Nephron (organoid): ENCODE results near the gene SMC6.

Experiments used
- H3K27ac Mint-ChIP-seq, 3 experiments: 2 replicates each; pipeline ENCODE4 v1.8.0; 2020; ENCODE audit warnings: mixed read lengths in 3 of 3, mild to moderate bottlenecking in 2 of 3, moderate library complexity in 1 of 3
- H3K27me3 Mint-ChIP-seq: 2 replicates; pipeline ENCODE4 v1.8.0; 2021; ENCODE audit warnings: low read depth, mild to moderate bottlenecking, moderate library complexity, mixed read lengths
- H3K36me3 Mint-ChIP-seq: 2 replicates; pipeline ENCODE4 v1.8.0; 2020; ENCODE audit warnings: low read depth, mixed read lengths
- H3K4me1 Mint-ChIP-seq: 2 replicates; pipeline ENCODE4 v1.8.0; 2020; ENCODE audit warnings: mixed read lengths
- H3K4me3 Mint-ChIP-seq, 3 experiments: 2 replicates each; pipeline ENCODE4 v1.8.0; 2020; ENCODE audit warnings: mild to moderate bottlenecking in 3 of 3, mixed read lengths in 3 of 3, moderate library complexity in 2 of 3
- H3K9me3 Mint-ChIP-seq: 2 replicates; pipeline ENCODE4 v1.8.0; 2020; ENCODE audit warnings: mixed read lengths
- TF ChIP-seq, protein P1 (sequence below), 3 experiments: fragments of 200-600 bp; sonication (generic); IDR thresholded peaks; one replicate each; pipeline ENCODE4 v1.5.0; 2021; ENCODE audit warnings: antibody characterized with exemption in 3 of 3; ENCODE audit not compliant: unreplicated experiment in 3 of 3

SMC6 gene

DNA sequence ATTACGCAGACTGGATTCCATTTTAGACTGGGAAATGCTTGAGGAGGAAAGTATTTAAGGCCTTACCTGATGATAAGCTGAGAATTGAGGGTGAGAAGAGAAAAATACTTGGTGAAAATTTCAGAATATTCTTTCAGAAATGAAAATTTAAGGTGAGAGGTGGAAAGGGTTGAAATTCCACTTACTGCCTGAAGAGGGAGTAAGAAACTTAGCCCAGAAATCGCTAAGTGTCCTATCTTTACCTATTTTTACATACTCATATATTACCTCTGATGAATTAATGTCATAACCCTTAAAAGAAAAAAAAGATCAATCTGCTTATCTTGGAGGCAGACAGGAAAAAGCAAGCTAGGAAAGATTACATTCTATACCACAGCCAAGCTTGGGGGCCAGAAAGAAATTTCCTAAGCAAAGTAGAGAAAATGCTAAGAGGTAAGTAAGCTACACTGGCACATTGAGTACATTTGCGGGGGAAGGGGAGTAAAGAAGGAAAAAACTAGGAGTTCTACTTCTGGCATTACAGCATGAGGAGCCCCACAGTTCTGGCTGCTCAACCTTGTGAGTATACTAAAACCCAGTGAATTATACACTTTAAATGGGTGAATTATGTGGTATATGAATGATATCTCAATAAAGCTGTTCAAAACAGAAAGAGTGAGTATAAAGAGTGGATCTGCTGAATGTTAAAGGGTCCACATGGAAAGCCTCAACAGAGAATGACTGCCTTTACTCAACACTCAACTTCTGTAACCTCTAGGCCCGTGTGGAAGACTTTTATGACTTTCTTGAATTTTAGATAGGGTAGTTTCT, 33.8 kb downstream of the SMC6 start:
- TF ChIP-seq, protein P1, sequence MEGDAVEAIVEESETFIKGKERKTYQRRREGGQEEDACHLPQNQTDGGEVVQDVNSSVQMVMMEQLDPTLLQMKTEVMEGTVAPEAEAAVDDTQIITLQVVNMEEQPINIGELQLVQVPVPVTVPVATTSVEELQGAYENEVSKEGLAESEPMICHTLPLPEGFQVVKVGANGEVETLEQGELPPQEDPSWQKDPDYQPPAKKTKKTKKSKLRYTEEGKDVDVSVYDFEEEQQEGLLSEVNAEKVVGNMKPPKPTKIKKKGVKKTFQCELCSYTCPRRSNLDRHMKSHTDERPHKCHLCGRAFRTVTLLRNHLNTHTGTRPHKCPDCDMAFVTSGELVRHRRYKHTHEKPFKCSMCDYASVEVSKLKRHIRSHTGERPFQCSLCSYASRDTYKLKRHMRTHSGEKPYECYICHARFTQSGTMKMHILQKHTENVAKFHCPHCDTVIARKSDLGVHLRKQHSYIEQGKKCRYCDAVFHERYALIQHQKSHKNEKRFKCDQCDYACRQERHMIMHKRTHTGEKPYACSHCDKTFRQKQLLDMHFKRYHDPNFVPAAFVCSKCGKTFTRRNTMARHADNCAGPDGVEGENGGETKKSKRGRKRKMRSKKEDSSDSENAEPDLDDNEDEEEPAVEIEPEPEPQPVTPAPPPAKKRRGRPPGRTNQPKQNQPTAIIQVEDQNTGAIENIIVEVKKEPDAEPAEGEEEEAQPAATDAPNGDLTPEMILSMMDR (IDR thresholded peaks at IDR 0.05; ENCODE audit: unreplicated experiment in 3 of 3) = peak; percentile 82
- Mint-ChIP-seq H3K4me1 (no peaks in the 10 kb centered on the region), H3K4me3 (no peak overlapping the region), H3K36me3 (peaks cover 21% of the 10 kb centered on the region), H3K27ac (no peak overlapping the region), H3K9me3 (no peaks in the 10 kb centered on the region), H3K27me3 (no peaks in the 10 kb centered on the region)

DNA sequence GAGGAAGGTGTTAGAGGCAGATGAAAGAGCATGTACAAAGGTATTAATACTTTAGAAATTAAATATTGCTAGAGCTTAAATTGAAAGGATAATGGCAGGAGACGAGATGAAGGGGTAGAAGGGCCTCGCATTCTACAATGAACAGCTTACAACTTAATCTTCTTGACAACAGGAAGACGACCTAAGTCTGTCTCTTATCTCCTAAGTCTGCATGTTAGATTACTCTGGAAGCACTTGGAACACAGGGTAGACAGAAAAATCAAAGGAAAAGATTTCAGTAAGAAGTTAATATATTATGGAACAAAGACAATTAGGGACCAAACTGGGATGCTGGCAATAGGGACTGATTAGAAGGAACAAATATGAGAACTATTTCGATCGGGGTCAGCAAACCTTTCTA, 34.9 kb downstream of the SMC6 start:
- Mint-ChIP-seq H3K4me3 (no peak overlapping the region), H3K4me1 (no peaks in the 10 kb centered on the region), H3K9me3 (no peaks in the 10 kb centered on the region), H3K27ac (no peak overlapping the region), H3K36me3 (peaks cover 29% of the 10 kb centered on the region), H3K27me3 (no peaks in the 10 kb centered on the region)
- TF ChIP-seq, protein P1 (IDR thresholded peaks at IDR 0.05; ENCODE audit: unreplicated experiment in 3 of 3) = no peak

DNA sequence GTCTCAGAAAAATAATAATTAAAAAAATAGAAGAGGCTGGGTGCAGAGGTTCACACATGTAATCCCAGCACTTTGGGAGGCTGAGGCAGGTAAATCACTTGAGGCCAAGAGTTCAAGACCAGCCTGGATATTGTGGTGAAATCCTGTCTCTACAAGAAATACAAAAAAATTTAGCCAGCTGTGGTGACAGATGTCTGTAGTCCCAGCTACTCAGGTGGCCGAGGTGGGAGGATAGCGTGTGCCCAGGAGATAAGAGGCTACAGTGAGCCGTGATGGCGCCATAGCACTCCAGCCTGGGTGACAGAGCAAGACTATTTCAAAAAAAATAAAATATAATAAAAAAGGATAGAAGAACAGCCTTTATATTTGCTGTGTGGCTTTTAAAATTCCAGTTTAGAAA, 35.9 kb downstream of the SMC6 start:
- TF ChIP-seq, protein P1 (IDR thresholded peaks at IDR 0.05; ENCODE audit: unreplicated experiment in 3 of 3) = no peak
- H3K36me3 Mint-ChIP-seq = peaks cover 37% of the 10 kb centered on the region
- no peaks in the 10 kb centered on the region for H3K4me1 Mint-ChIP-seq
- no peaks in the 10 kb centered on the region for H3K27me3 Mint-ChIP-seq
- H3K9me3 Mint-ChIP-seq = no peaks in the 10 kb centered on the region
- H3K4me3 Mint-ChIP-seq = no peak overlapping the region
- H3K27ac Mint-ChIP-seq = no peak overlapping the region

DNA sequence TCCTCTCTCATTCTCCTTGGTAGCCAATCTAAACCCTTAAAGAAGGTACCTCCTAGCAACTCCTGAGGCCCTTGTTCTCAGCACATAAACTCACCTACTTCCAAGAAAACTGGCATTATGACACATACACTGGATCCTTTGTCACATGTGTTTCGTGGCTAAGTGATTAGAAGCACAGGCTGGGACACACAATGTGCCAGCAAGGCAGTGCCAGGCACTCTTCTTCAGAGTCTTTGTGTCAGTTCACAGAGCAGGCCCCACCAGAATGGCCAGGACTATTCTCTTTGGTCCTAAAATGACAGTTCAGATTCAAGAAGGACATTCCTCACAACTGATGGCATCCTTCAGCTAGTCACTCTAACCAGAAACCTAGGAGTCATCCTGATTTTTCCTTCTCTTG, 40.3 kb downstream of the SMC6 start:
- Mint-ChIP-seq H3K4me3 (no peak overlapping the region), H3K9me3 (no peaks in the 10 kb centered on the region), H3K27me3 (no peaks in the 10 kb centered on the region), H3K27ac (no peak overlapping the region), H3K4me1 (no peaks in the 10 kb centered on the region), H3K36me3 (peaks cover 40% of the 10 kb centered on the region)
- TF ChIP-seq, protein P1 (IDR thresholded peaks at IDR 0.05; ENCODE audit: unreplicated experiment in 3 of 3) = no peak

DNA sequence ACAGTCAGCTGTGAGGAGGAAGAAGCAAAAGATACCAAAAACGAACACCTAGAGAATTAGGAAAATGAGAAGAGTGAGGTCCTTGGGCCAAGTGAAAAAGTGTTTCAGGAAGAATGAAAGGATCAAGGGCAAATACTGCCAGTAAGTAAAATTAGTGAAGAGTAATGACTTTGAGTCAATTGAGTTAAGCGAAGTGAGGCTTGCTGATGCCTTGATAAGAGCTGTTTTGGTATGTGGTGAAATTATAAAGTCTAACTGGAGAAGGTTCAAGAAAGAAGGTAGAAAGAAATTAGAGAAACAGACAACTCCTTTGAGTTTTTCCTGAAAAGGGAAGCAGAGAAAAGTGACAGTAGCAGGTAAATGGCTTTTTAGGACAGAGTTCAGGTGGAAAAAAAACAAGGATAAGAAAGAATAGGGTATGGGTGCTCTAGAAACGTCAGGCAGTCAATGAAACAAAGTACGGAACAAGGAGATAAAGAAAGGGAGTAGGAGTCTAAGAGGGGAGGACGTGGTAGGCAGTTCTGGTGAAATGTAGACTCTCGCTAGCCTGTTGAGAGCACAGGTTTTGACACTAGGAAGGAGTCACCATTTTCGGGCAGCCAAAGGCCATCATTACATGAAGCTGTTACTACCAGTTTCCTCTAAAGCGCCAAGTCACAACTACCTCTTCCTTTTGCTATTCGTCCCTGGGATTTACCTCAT, 42.9 kb downstream of the SMC6 start:
- Mint-ChIP-seq H3K27me3 (no peaks in the 10 kb centered on the region), H3K36me3 (peaks cover 50% of the 10 kb centered on the region), H3K27ac (no peak overlapping the region), H3K4me3 (no peak overlapping the region), H3K9me3 (no peaks in the 10 kb centered on the region), H3K4me1 (no peaks in the 10 kb centered on the region)
- TF ChIP-seq, protein P1 (IDR thresholded peaks at IDR 0.05; ENCODE audit: unreplicated experiment in 3 of 3) = no peak
